ENCODE data around the gene CCDC9B.

The CCDC9B gene

GRCh38 chr15:40310993-40311392 lies 29.7 kb downstream of the CCDC9B start:
- no peak for DNase-seq

GRCh38 chr15:40310001-40310959 lies 30.5 kb downstream of the CCDC9B start:
- DNase-seq: peak in 27 of 58 donors; percentile 12 to 65 (median 27)

- no peak for DNase-seq
These were observed 31.3 kb downstream of the CCDC9B start for GRCh38 chr15:40309344-40309862.

- DNase-seq: peak in 19 of 58 donors; percentile 8 to 46 (median 27)
These were observed 33.1 kb downstream of the CCDC9B start, which contains the start of gene PLCB2 for GRCh38 chr15:40307421-40308211. Gene PLCB2, minus strand, starts transcription at chr15:40307935. Its CDS starts 263 bp downstream, at chr15:40307672.

- DNase-seq: no peak
These were observed 33.8 kb downstream of the CCDC9B start for GRCh38 chr15:40306908-40307307.

- DNase-seq: peak in 18 of 58 donors; percentile 7 to 43 (median 26)
These were observed 34.4 kb downstream of the CCDC9B start for GRCh38 chr15:40306371-40306770.

GRCh38 chr15:40305281-40305680 lies 35.5 kb downstream of the CCDC9B start:
- no peak for DNase-seq

GRCh38 chr15:40303576-40303975 lies 37.2 kb downstream of the CCDC9B start:
- no peak for DNase-seq

GRCh38 chr15:40302981-40303380 lies 37.8 kb downstream of the CCDC9B start:
- no peak for DNase-seq

GRCh38 chr15:40302288-40302886 lies 38.4 kb downstream of the CCDC9B start:
- no peak for DNase-seq

GRCh38 chr15:40301467-40302179 lies 39.1 kb downstream of the CCDC9B start:
- no peak for DNase-seq

- no peak for DNase-seq
These were observed 40.0 kb downstream of the CCDC9B start for GRCh38 chr15:40300771-40301170.

GRCh38 chr15:40300367-40300766 lies 40.4 kb downstream of the CCDC9B start:
- no peak for DNase-seq

GRCh38 chr15:40298216-40298935 lies 42.4 kb downstream of the CCDC9B start:
- DNase-seq: no peak

- DNase-seq: no peak
These were observed 43.4 kb downstream of the CCDC9B start for GRCh38 chr15:40297356-40297755.

GRCh38 chr15:40296561-40297230 lies 44.0 kb downstream of the CCDC9B start:
- DNase-seq: no peak

GRCh38 chr15:40295877-40296560 lies 44.7 kb downstream of the CCDC9B start:
- no peak for DNase-seq

GRCh38 chr15:40295297-40295696 lies 45.4 kb downstream of the CCDC9B start:
- DNase-seq: no peak

Data from anterior cingulate cortex (tissue), 58 donors.